Measurements from ENCODE around the gene PRPS1L1. TPM values are rescaled to one million over a fixed set of nuclear protein-coding genes. Genes with fewer than 3 reads are reported as not detected.

The PRPS1L1 gene
- total and polyA plus RNA-seq, 2 experiments from 2014 or later, result not detected

GRCh38 chr7:18049262-18049661 is 21.6 kb upstream of the PRPS1L1 start:
- H3K27me3 ChIP-seq (replicated peaks; ENCODE audit: insufficient read depth), result no peaks in the 10 kb centered on the region; the same call in 1 of the 2 replicates
- H4K20me1 ChIP-seq (ENCODE audit: insufficient read depth), result no peaks in the 10 kb centered on the region
- H3K4me3 ChIP-seq, result no peak overlapping the region
- no peaks in the 10 kb centered on the region for H3K79me2 ChIP-seq (ENCODE audit: insufficient read depth)
- in situ Hi-C loops (cut with MboI), result no loop called here
- no peaks in the 10 kb centered on the region for H3K9me2 ChIP-seq (ENCODE audit: insufficient read depth)
- 66 to 69% methylated on average over 4 of the region's 4 CpGs for WGBS, 2 experiments (ENCODE audit: low coverage in 1 of 2, low lambda C conversion rate in 2 of 2, missing lambda C conversion rate in 2 of 2)
- no peaks in the 10 kb centered on the region for H3K4me1 ChIP-seq (ENCODE audit: insufficient read depth)
- no peak for TF ChIP-seq EZH2phosphoT487 (IDR thresholded peaks at IDR 0.05; ENCODE audit: insufficient read depth, low read depth)
- H2AFZ ChIP-seq, result no peak overlapping the region
- no peak overlapping the region for H3K4me2 ChIP-seq (ENCODE audit: unreplicated experiment)
- H3K36me3 ChIP-seq (ENCODE audit: low read depth), result no peaks in the 10 kb centered on the region
- H3F3A ChIP-seq (ENCODE audit: insufficient read depth), result no peaks in the 10 kb centered on the region
- no peaks in the 10 kb centered on the region for H3K9me3 ChIP-seq (ENCODE audit: low read depth)
- no peak for DNase-seq
- no peak overlapping the region for H3K9ac ChIP-seq
- H3K27ac ChIP-seq, result no peak overlapping the region

- TF ChIP-seq EZH2 (IDR thresholded peaks at IDR 0.05; ENCODE audit: insufficient read depth, poor library complexity, severe bottlenecking), result no peak
- TF ChIP-seq EZH2phosphoT487 (IDR thresholded peaks at IDR 0.05; ENCODE audit: insufficient read depth, low read depth), result no peak
- Histone ChIP-seq H3K9ac (no peak overlapping the region), H4K20me1 (ENCODE audit: insufficient read depth) (no peaks in the 10 kb centered on the region), H3F3A (ENCODE audit: insufficient read depth) (no peaks in the 10 kb centered on the region), H3K27ac (no peak overlapping the region), H3K9me3 (ENCODE audit: low read depth) (no peaks in the 10 kb centered on the region), H3K79me2 (ENCODE audit: insufficient read depth) (no peaks in the 10 kb centered on the region), H2AFZ (no peak overlapping the region), H3K4me3 (no peak overlapping the region), H3K9me2 (ENCODE audit: insufficient read depth) (no peaks in the 10 kb centered on the region), H3K4me1 (ENCODE audit: insufficient read depth) (no peaks in the 10 kb centered on the region), H3K36me3 (ENCODE audit: low read depth) (no peaks in the 10 kb centered on the region), H3K4me2 (ENCODE audit: unreplicated experiment) (no peak overlapping the region), H3K27me3 (replicated peaks; ENCODE audit: insufficient read depth) (no peaks in the 10 kb centered on the region; the same call in 1 of the 2 replicates)
- no peak for DNase-seq
- in situ Hi-C loops (cut with MboI), result no loop called here
- WGBS, 2 experiments (ENCODE audit: low coverage in 1 of 2, low lambda C conversion rate in 2 of 2, missing lambda C conversion rate in 2 of 2), result 29 to 44% methylated on average over 1 of the region's 1 CpG
Observed at GRCh38 chr7:18046601-18047000, 19.0 kb upstream of the PRPS1L1 start.

- Histone ChIP-seq H3K27ac (no peak overlapping the region), H3K4me1 (ENCODE audit: insufficient read depth) (peaks cover 6% of the 10 kb centered on the region; the same call in 1 of the 2 replicates), H4K20me1 (ENCODE audit: insufficient read depth) (no peaks in the 10 kb centered on the region), H3F3A (ENCODE audit: insufficient read depth) (no peaks in the 10 kb centered on the region), H2AFZ (no peak overlapping the region), H3K4me2 (ENCODE audit: unreplicated experiment) (no peak overlapping the region), H3K9ac (no peak overlapping the region), H3K4me3 (no peak overlapping the region), H3K79me2 (ENCODE audit: insufficient read depth) (no peaks in the 10 kb centered on the region), H3K36me3 (ENCODE audit: low read depth) (no peaks in the 10 kb centered on the region), H3K27me3 (replicated peaks; ENCODE audit: insufficient read depth) (no peaks in the 10 kb centered on the region; the same call in 1 of the 2 replicates), H3K9me2 (ENCODE audit: insufficient read depth) (no peaks in the 10 kb centered on the region), H3K9me3 (ENCODE audit: low read depth) (no peaks in the 10 kb centered on the region)
- DNase-seq, result no peak
- TF ChIP-seq EZH2phosphoT487 (IDR thresholded peaks at IDR 0.05; ENCODE audit: insufficient read depth, low read depth), result no peak
- no peak for TF ChIP-seq EZH2 (IDR thresholded peaks at IDR 0.05; ENCODE audit: insufficient read depth, poor library complexity, severe bottlenecking)
- in situ Hi-C loops (cut with MboI), result no loop called here
- WGBS, 2 experiments (ENCODE audit: low coverage in 1 of 2, low lambda C conversion rate in 2 of 2, missing lambda C conversion rate in 2 of 2), result 67 to 70% methylated on average over 3 of the region's 3 CpGs
Observed at GRCh38 chr7:18045171-18045570, 17.5 kb upstream of the PRPS1L1 start.

GRCh38 chr7:18041191-18041590 is 13.5 kb upstream of the PRPS1L1 start:
- no peak overlapping the region for H3K4me2 ChIP-seq (ENCODE audit: unreplicated experiment)
- no peaks in the 10 kb centered on the region for H3K27me3 ChIP-seq (replicated peaks; ENCODE audit: insufficient read depth)
- H3K36me3 ChIP-seq (ENCODE audit: low read depth), result no peaks in the 10 kb centered on the region
- H3K27ac ChIP-seq, result no peak overlapping the region
- H4K20me1 ChIP-seq (ENCODE audit: insufficient read depth), result no peaks in the 10 kb centered on the region
- H3F3A ChIP-seq (ENCODE audit: insufficient read depth), result no peaks in the 10 kb centered on the region
- no peak for TF ChIP-seq EZH2phosphoT487 (IDR thresholded peaks at IDR 0.05; ENCODE audit: insufficient read depth, low read depth)
- TF ChIP-seq EZH2 (IDR thresholded peaks at IDR 0.05; ENCODE audit: insufficient read depth, poor library complexity, severe bottlenecking), result no peak
- H3K9me3 ChIP-seq (ENCODE audit: low read depth), result no peaks in the 10 kb centered on the region
- peaks cover 12% of the 10 kb centered on the region for H3K4me1 ChIP-seq (ENCODE audit: insufficient read depth)
- H3K79me2 ChIP-seq (ENCODE audit: insufficient read depth), result no peaks in the 10 kb centered on the region
- H3K4me3 ChIP-seq, result no peak overlapping the region
- peak overlapping the region; percentile 25 for H2AFZ ChIP-seq
- H3K9me2 ChIP-seq (ENCODE audit: insufficient read depth), result no peaks in the 10 kb centered on the region
- DNase-seq, result no peak
- in situ Hi-C loops (cut with MboI), result no loop called here
- no peak overlapping the region for H3K9ac ChIP-seq

DNA sequence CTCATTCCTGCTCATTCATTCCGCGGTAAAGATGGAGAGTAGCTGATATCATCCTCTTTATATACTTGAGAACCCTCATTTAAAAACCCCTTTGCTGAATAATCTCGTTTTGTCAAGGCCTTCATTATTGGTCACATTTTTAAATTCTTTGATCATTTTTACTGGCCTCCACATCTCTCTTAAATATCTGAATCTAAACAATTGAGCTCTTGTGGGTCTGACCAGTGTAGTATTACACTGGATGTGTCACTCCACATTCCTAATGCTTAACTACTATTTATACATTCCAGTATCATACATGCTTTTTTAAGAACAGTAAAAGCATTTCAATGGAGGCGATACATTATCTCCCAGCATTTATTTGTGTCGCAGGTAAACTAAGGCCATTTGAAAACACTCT is 12.6 kb upstream of the PRPS1L1 start:
- WGBS, 2 experiments (ENCODE audit: low coverage in 1 of 2, low lambda C conversion rate in 2 of 2, missing lambda C conversion rate in 2 of 2), result 81% methylated on average over 5 of the region's 5 CpGs
- H3K4me1 ChIP-seq (ENCODE audit: insufficient read depth), result peaks cover 12% of the 10 kb centered on the region
- peak; percentile 46 for DNase-seq
- H3K9me3 ChIP-seq (ENCODE audit: low read depth), result no peaks in the 10 kb centered on the region
- H3F3A ChIP-seq (ENCODE audit: insufficient read depth), result no peaks in the 10 kb centered on the region
- in situ Hi-C loops (cut with MboI), result no loop called here
- H2AFZ ChIP-seq, result 0 out of 2 replicates have a peak overlapping the region, but pooled peaks have one; percentile 29
- no peak overlapping the region for H3K9ac ChIP-seq
- H3K27ac ChIP-seq, result no peak overlapping the region
- TF ChIP-seq EZH2phosphoT487 (IDR thresholded peaks at IDR 0.05; ENCODE audit: insufficient read depth, low read depth) (no peak), EZH2 (IDR thresholded peaks at IDR 0.05; ENCODE audit: insufficient read depth, poor library complexity, severe bottlenecking) (no peak)
- H3K9me2 ChIP-seq (ENCODE audit: insufficient read depth), result no peaks in the 10 kb centered on the region
- peak overlapping the region; percentile 2 for H3K4me2 ChIP-seq (ENCODE audit: unreplicated experiment)
- H3K27me3 ChIP-seq (replicated peaks; ENCODE audit: insufficient read depth), result no peaks in the 10 kb centered on the region
- H3K36me3 ChIP-seq (ENCODE audit: low read depth), result no peaks in the 10 kb centered on the region
- H3K79me2 ChIP-seq (ENCODE audit: insufficient read depth), result no peaks in the 10 kb centered on the region
- H3K4me3 ChIP-seq, result no peak overlapping the region
- no peaks in the 10 kb centered on the region for H4K20me1 ChIP-seq (ENCODE audit: insufficient read depth)

Data from GM23248 (cell line).